ENCODE measurements around the gene TMCO2.
"Not testable (repeated sequence)": the region's sequence is repeated elsewhere in the genome, so short reads cannot be mapped to it uniquely, and the experiment has no call there.

Gene TMCO2

GRCh38 chr1:40247655-40248054, at the start of gene TMCO2:
TSS of gene TMCO2 (plus strand) at chr1:40247937. CDS start at chr1:40247994, 57 bp downstream.
- no peak for DNase-seq

- no peak for DNase-seq
Measured at GRCh38 chr1:40199126-40199525, 48.6 kb upstream of the TMCO2 start.

- peak; percentile 12 to 42 (median 40) for DNase-seq
Measured at GRCh38 chr1:40204856-40205255, 42.9 kb upstream of the TMCO2 start.

- DNase-seq, result no peak
Measured at GRCh38 chr1:40210511-40211204, 37.1 kb upstream of the TMCO2 start.

- no peak for DNase-seq
Measured at GRCh38 chr1:40218333-40218732, 29.4 kb upstream of the TMCO2 start.

- DNase-seq, result not testable (repeated sequence)
Measured at GRCh38 chr1:40221471-40221905, 26.2 kb upstream of the TMCO2 start.

GRCh38 chr1:40221977-40222772, 25.6 kb upstream of the TMCO2 start:
- DNase-seq, result no peak

- no peak for DNase-seq
Measured at GRCh38 chr1:40224040-40224439, 23.7 kb upstream of the TMCO2 start.

- DNase-seq, result no peak
Measured at GRCh38 chr1:40226192-40226591, 21.5 kb upstream of the TMCO2 start.

- no peak for DNase-seq
Measured at GRCh38 chr1:40232444-40232843, 15.3 kb upstream of the TMCO2 start.

GRCh38 chr1:40239626-40240025, 8.1 kb upstream of the TMCO2 start:
- no peak for DNase-seq

- no peak for DNase-seq
Measured at GRCh38 chr1:40240390-40240789, 7.3 kb upstream of the TMCO2 start.

- DNase-seq, result peak; percentile 16 to 48 (median 42)
Measured at GRCh38 chr1:40241362-40241761, 6.4 kb upstream of the TMCO2 start.

GRCh38 chr1:40243351-40243750, 4.4 kb upstream of the TMCO2 start:
- no peak for DNase-seq

- no peak for DNase-seq
Measured at GRCh38 chr1:40244138-40244744, 3.5 kb upstream of the TMCO2 start.

GRCh38 chr1:40245686-40246085, 2.1 kb upstream of the TMCO2 start:
- DNase-seq, result no peak

GRCh38 chr1:40248412-40248811, 675 bp downstream of the TMCO2 start:
- no peak for DNase-seq

- DNase-seq, result no peak
Measured at GRCh38 chr1:40251456-40251855, 3.7 kb downstream of the TMCO2 start.

GRCh38 chr1:40252601-40253000, 4.9 kb downstream of the TMCO2 start:
- DNase-seq, result no peak

- no peak for DNase-seq
Measured at GRCh38 chr1:40255231-40255630, 7.5 kb downstream of the TMCO2 start.

- no peak for DNase-seq
Measured at GRCh38 chr1:40256401-40257084, 8.8 kb downstream of the TMCO2 start.

GRCh38 chr1:40257313-40257687, 9.6 kb downstream of the TMCO2 start:
- DNase-seq, result peak in 1 of 3 donors; percentile 40

All from suppressor macrophage treated with lipopolysaccharide for 1 hour (primary cell).